GM12892 (cell line): ENCODE results near the gene PDIK1L.

Source experiments
- POLR2A ChIP-seq: IDR thresholded peaks from 2 replicates; pipeline ENCODE4 v1.6.1; 2011; ENCODE audit warnings: low read depth, low read length, control low read depth
- POLR2AphosphoS5 ChIP-seq: IDR thresholded peaks from 2 replicates; pipeline ENCODE4 v1.6.1; 2011; ENCODE audit warnings: low read depth, low read length, control low read depth

GRCh38 chr1:26096471-26096870, 15.2 kb upstream of the PDIK1L start:
- TF ChIP-seq POLR2A (no peak), POLR2AphosphoS5 (no peak)
